ENCODE measurements around the gene HDAC8. TPM values are rescaled to one million over a fixed set of nuclear protein-coding genes. Genes with fewer than 3 reads are reported as not detected.

HDAC8 gene
- total RNA-seq, 4 donors from 2014 or later = 28.7 to 33.9 (median 30.0) TPM

DNA sequence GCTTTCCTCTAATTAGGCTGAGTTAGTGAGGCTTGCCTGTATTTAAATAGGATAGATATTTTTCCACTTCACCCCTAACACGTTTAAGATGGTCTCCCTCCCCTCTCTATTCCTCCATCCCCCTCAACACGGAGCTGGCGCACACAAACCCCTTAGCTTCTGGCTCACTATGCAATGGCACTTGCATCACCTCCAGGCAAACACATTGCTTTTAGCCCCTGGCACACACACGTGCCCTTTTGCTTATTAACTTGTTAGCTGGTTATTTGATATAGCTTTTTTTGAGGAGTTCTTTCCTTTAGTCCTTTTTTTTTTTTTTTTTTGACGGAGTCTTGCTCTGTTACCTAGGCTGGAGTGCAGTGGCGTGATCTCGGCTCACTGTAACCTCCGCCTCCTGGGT, 94.3 kb downstream of the HDAC8 start:
- no peak overlapping the region for H3K27ac ChIP-seq
- no peak for TF ChIP-seq POLR2A (IDR thresholded peaks at IDR 0.05)
- TF ChIP-seq EP300 (IDR thresholded peaks at IDR 0.05) = no peak
- TF ChIP-seq, protein P1, sequence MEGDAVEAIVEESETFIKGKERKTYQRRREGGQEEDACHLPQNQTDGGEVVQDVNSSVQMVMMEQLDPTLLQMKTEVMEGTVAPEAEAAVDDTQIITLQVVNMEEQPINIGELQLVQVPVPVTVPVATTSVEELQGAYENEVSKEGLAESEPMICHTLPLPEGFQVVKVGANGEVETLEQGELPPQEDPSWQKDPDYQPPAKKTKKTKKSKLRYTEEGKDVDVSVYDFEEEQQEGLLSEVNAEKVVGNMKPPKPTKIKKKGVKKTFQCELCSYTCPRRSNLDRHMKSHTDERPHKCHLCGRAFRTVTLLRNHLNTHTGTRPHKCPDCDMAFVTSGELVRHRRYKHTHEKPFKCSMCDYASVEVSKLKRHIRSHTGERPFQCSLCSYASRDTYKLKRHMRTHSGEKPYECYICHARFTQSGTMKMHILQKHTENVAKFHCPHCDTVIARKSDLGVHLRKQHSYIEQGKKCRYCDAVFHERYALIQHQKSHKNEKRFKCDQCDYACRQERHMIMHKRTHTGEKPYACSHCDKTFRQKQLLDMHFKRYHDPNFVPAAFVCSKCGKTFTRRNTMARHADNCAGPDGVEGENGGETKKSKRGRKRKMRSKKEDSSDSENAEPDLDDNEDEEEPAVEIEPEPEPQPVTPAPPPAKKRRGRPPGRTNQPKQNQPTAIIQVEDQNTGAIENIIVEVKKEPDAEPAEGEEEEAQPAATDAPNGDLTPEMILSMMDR (IDR thresholded peaks at IDR 0.05) = no peak
- no peak for DNase-seq (ENCODE audit: low spot score in 2 of 2)
- no peak overlapping the region for H3K4me3 ChIP-seq
- peaks cover 0 to 9% (median 0%) of the 10 kb centered on the region in 3 donors for H3K36me3 ChIP-seq
- H3K9me3 ChIP-seq = no peaks in the 10 kb centered on the region
- H3K4me1 ChIP-seq = no peaks in the 10 kb centered on the region
- WGBS, 2 donors = 68 to 71% methylated on average over 8 of the region's 8 CpGs
- H3K27me3 ChIP-seq = no peaks in the 10 kb centered on the region

DNA sequence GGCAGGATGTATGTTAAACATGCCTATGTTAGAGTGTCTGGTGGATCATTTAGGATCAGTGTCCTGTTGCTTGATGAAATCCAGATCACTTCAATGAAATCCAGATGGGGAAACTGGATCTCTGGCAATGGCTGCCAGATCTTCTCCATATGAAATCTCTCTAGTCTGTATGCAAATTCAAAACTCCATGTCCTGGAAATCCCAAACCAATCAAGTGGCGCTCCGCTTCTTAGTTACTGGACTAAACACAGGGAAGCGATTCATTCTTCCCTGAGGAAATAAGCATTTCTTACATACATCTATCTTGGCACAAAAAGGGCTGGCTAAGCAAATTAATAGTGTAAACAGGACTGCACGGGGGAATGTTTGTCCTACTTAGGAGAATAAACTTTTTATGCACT, 94.9 kb downstream of the HDAC8 start:
- Histone ChIP-seq H3K27me3 (no peaks in the 10 kb centered on the region), H3K4me3 (no peak overlapping the region), H3K36me3 (peaks cover 0 to 7% (median 0%) of the 10 kb centered on the region in 3 donors), H3K27ac (no peak overlapping the region), H3K9me3 (no peaks in the 10 kb centered on the region), H3K4me1 (no peaks in the 10 kb centered on the region)
- TF ChIP-seq EP300 (IDR thresholded peaks at IDR 0.05) (no peak), POLR2A (IDR thresholded peaks at IDR 0.05) (no peak)
- TF ChIP-seq, protein P1 (IDR thresholded peaks at IDR 0.05) = no peak
- 44% methylated on average over 4 of the region's 4 CpGs for WGBS, 2 donors
- no peak for DNase-seq (ENCODE audit: low spot score in 2 of 2)

DNA sequence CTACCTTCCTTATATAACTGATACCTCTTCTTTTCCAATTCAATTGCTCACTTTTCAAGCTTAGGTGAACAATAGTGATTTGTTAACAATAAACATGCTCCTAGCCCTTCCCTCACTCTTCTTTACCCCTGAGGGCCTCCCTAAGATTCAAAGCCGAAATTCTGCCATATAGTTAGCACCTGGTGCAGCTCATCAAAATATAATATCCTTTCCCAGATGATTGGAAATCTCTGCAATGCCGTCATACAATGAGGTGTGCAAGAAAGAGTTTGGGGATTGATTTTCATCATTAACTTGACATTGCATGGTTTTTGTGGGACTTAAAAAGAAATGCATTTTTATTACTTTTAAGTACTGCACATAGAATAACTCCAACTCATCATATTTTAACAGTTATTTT, 95.3 kb downstream of the HDAC8 start:
- H3K27ac ChIP-seq = no peak overlapping the region
- no peaks in the 10 kb centered on the region for H3K9me3 ChIP-seq
- no peak for DNase-seq (ENCODE audit: low spot score in 2 of 2)
- H3K4me1 ChIP-seq = no peaks in the 10 kb centered on the region
- no peak overlapping the region for H3K4me3 ChIP-seq
- TF ChIP-seq EP300 (IDR thresholded peaks at IDR 0.05) (no peak), POLR2A (IDR thresholded peaks at IDR 0.05) (no peak)
- TF ChIP-seq, protein P1 (IDR thresholded peaks at IDR 0.05) = no peak
- 74 to 77% methylated on average over 2 of the region's 2 CpGs for WGBS, 2 donors
- peaks cover 0 to 7% (median 0%) of the 10 kb centered on the region in 3 donors for H3K36me3 ChIP-seq
- no peaks in the 10 kb centered on the region for H3K27me3 ChIP-seq

DNA sequence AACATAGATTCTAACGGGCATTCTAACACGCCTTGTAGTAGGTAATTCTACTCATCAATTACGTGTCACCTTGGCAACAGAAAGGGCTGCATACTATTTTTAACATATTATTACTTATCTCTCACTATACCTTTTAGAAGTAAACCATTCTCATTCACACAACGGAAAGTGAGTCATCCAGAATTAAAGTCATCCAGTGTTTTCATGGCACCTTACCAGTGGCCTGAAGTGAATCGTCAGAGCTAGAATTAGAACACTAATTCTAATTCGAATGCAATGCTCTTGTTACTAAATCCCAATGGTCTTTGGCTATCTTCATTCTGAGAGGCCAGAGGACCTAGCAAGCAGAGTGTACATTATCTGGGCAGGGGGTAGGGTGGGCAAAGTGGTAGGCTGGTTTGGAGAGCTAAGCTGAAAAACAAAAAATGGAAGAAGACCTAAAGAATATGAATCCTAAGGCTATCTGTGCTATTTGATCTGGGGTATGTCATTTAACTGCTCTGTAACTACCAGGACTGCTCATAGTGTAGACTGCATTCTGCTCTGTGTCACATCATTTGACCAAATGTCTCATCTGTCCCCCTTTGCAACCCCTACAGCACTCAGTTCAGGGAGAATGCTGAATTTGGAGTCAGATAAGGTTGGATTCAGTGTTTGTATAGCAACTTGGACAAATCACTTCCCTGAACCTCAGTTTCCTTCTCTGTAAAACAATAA, 96.5 kb downstream of the HDAC8 start:
- no peak overlapping the region for H3K4me3 ChIP-seq
- H3K27ac ChIP-seq = no peak overlapping the region
- WGBS, 2 donors = 85 to 94% methylated on average over 6 of the region's 6 CpGs
- DNase-seq (ENCODE audit: low spot score in 2 of 2) = no peak
- peaks cover 0 to 7% (median 0%) of the 10 kb centered on the region in 3 donors for H3K36me3 ChIP-seq
- H3K9me3 ChIP-seq = no peaks in the 10 kb centered on the region
- no peaks in the 10 kb centered on the region for H3K4me1 ChIP-seq
- TF ChIP-seq EP300 (IDR thresholded peaks at IDR 0.05) (no peak), POLR2A (IDR thresholded peaks at IDR 0.05) (no peak)
- TF ChIP-seq, protein P1 (IDR thresholded peaks at IDR 0.05) = no peak
- no peaks in the 10 kb centered on the region for H3K27me3 ChIP-seq

DNA sequence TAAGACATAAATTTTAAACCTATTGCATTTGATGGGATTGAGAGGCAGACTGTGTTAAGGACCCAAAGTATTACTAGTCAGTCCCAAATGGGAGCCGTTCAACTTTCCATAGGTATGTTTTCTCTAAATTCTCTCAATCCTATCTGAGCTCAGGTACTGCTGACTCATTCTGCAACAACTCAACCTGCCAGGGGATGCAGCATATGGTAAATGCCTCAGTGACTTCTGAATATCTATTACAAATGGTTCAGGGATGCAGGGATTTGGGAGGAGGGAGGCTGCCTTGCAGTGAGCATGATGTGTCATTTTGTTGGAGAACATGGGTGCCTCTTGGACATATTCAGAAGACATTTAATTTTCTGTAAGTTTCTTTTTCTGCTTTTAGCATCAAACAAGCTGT, 97.3 kb downstream of the HDAC8 start:
- H3K27ac ChIP-seq = no peak overlapping the region
- no peaks in the 10 kb centered on the region for H3K27me3 ChIP-seq
- no peak for DNase-seq (ENCODE audit: low spot score in 2 of 2)
- no peaks in the 10 kb centered on the region for H3K4me1 ChIP-seq
- 83 to 84% methylated on average over 1 of the region's 1 CpG for WGBS, 2 donors
- peaks cover 0 to 7% (median 0%) of the 10 kb centered on the region in 3 donors for H3K36me3 ChIP-seq
- TF ChIP-seq POLR2A (IDR thresholded peaks at IDR 0.05) = no peak
- no peak for TF ChIP-seq EP300 (IDR thresholded peaks at IDR 0.05)
- TF ChIP-seq, protein P1 (IDR thresholded peaks at IDR 0.05) = no peak
- H3K4me3 ChIP-seq = no peak overlapping the region
- H3K9me3 ChIP-seq = no peaks in the 10 kb centered on the region

Measured in tibial nerve (tissue), 4 donors.